Measurements from ENCODE around the gene SYN1.

DNA sequence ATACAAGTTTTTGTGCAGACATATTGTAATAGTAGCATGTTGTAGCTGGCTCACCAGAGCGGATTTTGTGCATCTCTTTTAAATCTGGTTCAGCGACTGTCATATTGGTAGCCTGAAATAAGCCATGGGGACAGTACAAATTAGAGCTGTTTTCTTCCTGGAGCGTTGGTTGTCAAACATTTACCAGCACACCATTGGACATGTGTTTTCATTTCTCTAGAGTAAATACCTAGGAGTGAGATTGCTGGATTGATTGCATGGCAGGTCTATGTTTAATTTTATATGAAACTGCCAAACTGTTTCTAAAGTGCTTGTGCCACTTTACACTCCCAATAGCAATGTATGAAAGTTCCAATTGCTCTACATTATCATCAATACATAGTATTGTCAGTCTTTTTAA is 61.2 kb downstream of the SYN1 start:
- TF ChIP-seq EZH2phosphoT487 (IDR thresholded peaks at IDR 0.05; ENCODE audit: unreplicated experiment), result no peak
- TF ChIP-seq POLR2AphosphoS5 (IDR thresholded peaks at IDR 0.05; ENCODE audit: low read depth), result no peak
- TF ChIP-seq CTCF (conservative IDR thresholded peaks at IDR 0.05; ENCODE audit: low read depth in 2 of 2), result no peak
- TF ChIP-seq, protein P1, sequence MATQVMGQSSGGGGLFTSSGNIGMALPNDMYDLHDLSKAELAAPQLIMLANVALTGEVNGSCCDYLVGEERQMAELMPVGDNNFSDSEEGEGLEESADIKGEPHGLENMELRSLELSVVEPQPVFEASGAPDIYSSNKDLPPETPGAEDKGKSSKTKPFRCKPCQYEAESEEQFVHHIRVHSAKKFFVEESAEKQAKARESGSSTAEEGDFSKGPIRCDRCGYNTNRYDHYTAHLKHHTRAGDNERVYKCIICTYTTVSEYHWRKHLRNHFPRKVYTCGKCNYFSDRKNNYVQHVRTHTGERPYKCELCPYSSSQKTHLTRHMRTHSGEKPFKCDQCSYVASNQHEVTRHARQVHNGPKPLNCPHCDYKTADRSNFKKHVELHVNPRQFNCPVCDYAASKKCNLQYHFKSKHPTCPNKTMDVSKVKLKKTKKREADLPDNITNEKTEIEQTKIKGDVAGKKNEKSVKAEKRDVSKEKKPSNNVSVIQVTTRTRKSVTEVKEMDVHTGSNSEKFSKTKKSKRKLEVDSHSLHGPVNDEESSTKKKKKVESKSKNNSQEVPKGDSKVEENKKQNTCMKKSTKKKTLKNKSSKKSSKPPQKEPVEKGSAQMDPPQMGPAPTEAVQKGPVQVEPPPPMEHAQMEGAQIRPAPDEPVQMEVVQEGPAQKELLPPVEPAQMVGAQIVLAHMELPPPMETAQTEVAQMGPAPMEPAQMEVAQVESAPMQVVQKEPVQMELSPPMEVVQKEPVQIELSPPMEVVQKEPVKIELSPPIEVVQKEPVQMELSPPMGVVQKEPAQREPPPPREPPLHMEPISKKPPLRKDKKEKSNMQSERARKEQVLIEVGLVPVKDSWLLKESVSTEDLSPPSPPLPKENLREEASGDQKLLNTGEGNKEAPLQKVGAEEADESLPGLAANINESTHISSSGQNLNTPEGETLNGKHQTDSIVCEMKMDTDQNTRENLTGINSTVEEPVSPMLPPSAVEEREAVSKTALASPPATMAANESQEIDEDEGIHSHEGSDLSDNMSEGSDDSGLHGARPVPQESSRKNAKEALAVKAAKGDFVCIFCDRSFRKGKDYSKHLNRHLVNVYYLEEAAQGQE (IDR thresholded peaks at IDR 0.05; ENCODE audit: unreplicated experiment), result no peak
- no peak for TF ChIP-seq EZH2 (IDR thresholded peaks at IDR 0.05; ENCODE audit: low read depth, unreplicated experiment)
- TF ChIP-seq JUNB (IDR thresholded peaks at IDR 0.05; ENCODE audit: unreplicated experiment), result no peak
- TF ChIP-seq ZNF331 (CRISPR knock-in tag; IDR thresholded peaks at IDR 0.05; ENCODE audit: low read depth), result no peak
- no peak for TF ChIP-seq CREB1 (CRISPR knock-in tag; IDR thresholded peaks at IDR 0.05; ENCODE audit: low read depth)
- no peak for TF ChIP-seq ETS1 (IDR thresholded peaks at IDR 0.05)
- TF ChIP-seq ZNF114 (CRISPR knock-in tag; IDR thresholded peaks at IDR 0.05), result no peak
- no peak for TF ChIP-seq NANOG (IDR thresholded peaks at IDR 0.05; ENCODE audit: borderline replicate concordance)
- TF ChIP-seq STAT1 (IDR thresholded peaks at IDR 0.05; ENCODE audit: unreplicated experiment), result no peak

Measured in GM23338 (cell line).